Lower leg skin (tissue), 3 donors: ENCODE measurements around the gene SLC12A3.

ENCODE experiments used
- POLR2A ChIP-seq, 2 donors: fragments of 450-650 bp; IDR thresholded peaks; one replicate each; pipeline ENCODE4 v1.6.1; 2016 to 2017; ENCODE audit warnings: antibody characterized with exemption in 2 of 2, mild to moderate bottlenecking in 1 of 2, moderate library complexity in 1 of 2
- TF ChIP-seq, protein P1 (sequence below), 3 donors: fragments of 450-650 bp; IDR thresholded peaks; one replicate each; pipeline ENCODE4 v1.5.1; 2016; ENCODE audit warnings: antibody characterized with exemption in 3 of 3, mild to moderate bottlenecking in 3 of 3, moderate library complexity in 2 of 3

DNA sequence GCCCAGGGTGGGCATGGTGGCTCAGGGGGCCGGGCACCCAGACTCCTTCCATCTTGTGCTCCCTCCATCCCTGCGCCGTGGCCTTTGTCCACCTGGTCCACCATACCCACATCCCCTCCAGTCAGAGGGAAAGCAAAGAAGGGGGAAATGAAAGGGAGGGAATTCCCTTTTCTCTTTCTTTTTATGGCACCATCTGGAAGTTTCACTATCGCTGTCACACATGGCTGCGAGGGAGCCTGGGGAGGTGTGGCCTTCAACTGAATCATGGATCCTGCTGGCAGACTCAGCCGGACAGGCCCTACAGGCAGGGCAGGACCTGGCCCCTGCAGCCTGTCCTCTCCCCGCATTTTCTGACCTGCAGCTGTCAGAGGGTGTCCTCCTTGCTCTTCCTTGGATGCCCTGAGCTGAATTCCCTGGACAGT lies 6.2 kb downstream of the SLC12A3 start:
- TF ChIP-seq, protein P1, sequence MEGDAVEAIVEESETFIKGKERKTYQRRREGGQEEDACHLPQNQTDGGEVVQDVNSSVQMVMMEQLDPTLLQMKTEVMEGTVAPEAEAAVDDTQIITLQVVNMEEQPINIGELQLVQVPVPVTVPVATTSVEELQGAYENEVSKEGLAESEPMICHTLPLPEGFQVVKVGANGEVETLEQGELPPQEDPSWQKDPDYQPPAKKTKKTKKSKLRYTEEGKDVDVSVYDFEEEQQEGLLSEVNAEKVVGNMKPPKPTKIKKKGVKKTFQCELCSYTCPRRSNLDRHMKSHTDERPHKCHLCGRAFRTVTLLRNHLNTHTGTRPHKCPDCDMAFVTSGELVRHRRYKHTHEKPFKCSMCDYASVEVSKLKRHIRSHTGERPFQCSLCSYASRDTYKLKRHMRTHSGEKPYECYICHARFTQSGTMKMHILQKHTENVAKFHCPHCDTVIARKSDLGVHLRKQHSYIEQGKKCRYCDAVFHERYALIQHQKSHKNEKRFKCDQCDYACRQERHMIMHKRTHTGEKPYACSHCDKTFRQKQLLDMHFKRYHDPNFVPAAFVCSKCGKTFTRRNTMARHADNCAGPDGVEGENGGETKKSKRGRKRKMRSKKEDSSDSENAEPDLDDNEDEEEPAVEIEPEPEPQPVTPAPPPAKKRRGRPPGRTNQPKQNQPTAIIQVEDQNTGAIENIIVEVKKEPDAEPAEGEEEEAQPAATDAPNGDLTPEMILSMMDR (IDR thresholded peaks at IDR 0.05), result no peak
- TF ChIP-seq POLR2A (IDR thresholded peaks at IDR 0.05), result no peak
